GM12875 (cell line): Measurements from ENCODE around the gene DIP2C.
"Not testable (repeated sequence)": the region's sequence is repeated elsewhere in the genome, so short reads cannot be mapped to it uniquely, and the experiment has no call there.

Experiments used
- H3K4me3 ChIP-seq: one replicate; pipeline ENCODE4 v1.5.1; 2011; ENCODE audit warnings: low read depth, low read length, control low read depth
- CTCF ChIP-seq: IDR thresholded peaks from 2 replicates; pipeline ENCODE4 v1.5.1; 2011; ENCODE audit warnings: low read depth, mild to moderate bottlenecking, control low read depth, inconsistent platforms, low read length, moderate library complexity, borderline replicate concordance; ENCODE audit not compliant: insufficient read depth

The DIP2C gene

GRCh38 chr10:454860-455259 is 234.6 kb downstream of the DIP2C start:
- TF ChIP-seq CTCF, result no peak
- H3K4me3 ChIP-seq, result no peak overlapping the region

GRCh38 chr10:453647-454046 is 235.8 kb downstream of the DIP2C start:
- no peak for TF ChIP-seq CTCF

GRCh38 chr10:452512-453426 is 236.7 kb downstream of the DIP2C start:
- no peak overlapping the region for H3K4me3 ChIP-seq
- no peak for TF ChIP-seq CTCF

More at GRCh38 chr10:453647-454046, 235.8 kb downstream of the DIP2C start:
- H3K4me3 ChIP-seq, result no peak overlapping the region

- no peak overlapping the region for H3K4me3 ChIP-seq
- no peak for TF ChIP-seq CTCF
These were observed 237.6 kb downstream of the DIP2C start for GRCh38 chr10:451856-452255.

- TF ChIP-seq CTCF, result no peak
- no peak overlapping the region for H3K4me3 ChIP-seq
These were observed 238.4 kb downstream of the DIP2C start for GRCh38 chr10:451021-451471.

- no peak for TF ChIP-seq CTCF
- H3K4me3 ChIP-seq, result no peak overlapping the region
These were observed 239.0 kb downstream of the DIP2C start for GRCh38 chr10:450463-450862.

GRCh38 chr10:449331-449730 is 240.1 kb downstream of the DIP2C start:
- H3K4me3 ChIP-seq, result not testable (repeated sequence)

GRCh38 chr10:443459-443858 is 246.0 kb downstream of the DIP2C start:
- H3K4me3 ChIP-seq, result no peak overlapping the region
- TF ChIP-seq CTCF, result no peak
